K562 (cell line): ENCODE results near the gene EME2. TPM values are rescaled to one million over a fixed set of nuclear protein-coding genes. Genes with fewer than 3 reads are reported as not detected.

Experiments used
- ATAC-seq: fragments of 200-7000 bp; cut with Tn5 transposase; 3 replicates; pipeline ENCODE4 v1.9.1; 2020; ENCODE audit warnings: moderate library complexity
- BruUV-seq: library from RNA; stranded (reverse); fragments of 400-500 nt; replicated peaks from 2 replicates; lab custom pipeline; 2021; lab: Mats Ljungman, UMichigan
- CTCF ChIA-PET: fragments of 300-600 bp; formaldehyde crosslinking; extraction: SDS; loops from one replicate; lab custom pipeline; 2021; ENCODE audit warnings: low intra/inter-chr PET ratio; lab: Yijun Ruan, JAX
- POLR2A ChIA-PET: fragments of 300-600, 350-650 bp; sonication (Branson Sonifier 250); formaldehyde crosslinking; extraction: SDS; loops from one replicate; lab custom pipeline; 2021; ENCODE audit warnings: antibody characterized with exemption, inconsistent platforms; lab: Yijun Ruan, JAX
- DNase-seq, 4 experiments: peaks; one replicate each; pipeline versions ENCODE4 v3.0.0 to v3.0.0-alpha.2; 2011 to 2018; ENCODE audit warnings: low spot score in 3 of 4, mixed read lengths in 3 of 4; ENCODE audit errors: extremely low read depth in 1 of 4
- FAIRE-seq: peaks from 2 replicates; lab custom pipeline; 2011; peaks lifted over from hg19 to GRCh38; lab: Jason Lieb, UNC
- H2AFZ ChIP-seq: 2 replicates; pipeline ENCODE4 v1.6.0; 2011; ENCODE audit warnings: low read depth, low read length, control low read depth, inconsistent platforms
- H3K27ac ChIP-seq: fragments of 200-600 bp; 3 replicates; pipeline ENCODE4 v1.8.0; 2011; ENCODE audit warnings: low read depth, mild to moderate bottlenecking, control low read depth, inconsistent platforms, low read length, moderate library complexity, mixed read lengths; ENCODE audit errors: extremely low read depth
- H3K27me3 ChIP-seq, 2 experiments: fragments of 300-600 bp in 1 of 2; 2 replicates in 1 of 2; 3 replicates in 1 of 2; pipeline versions ENCODE4 v1.6.0 to v1.8.0; 2011; ENCODE audit warnings: inconsistent platforms in 2 of 2, low read length in 2 of 2, mild to moderate bottlenecking in 1 of 2, mixed read lengths in 1 of 2, moderate library complexity in 1 of 2; ENCODE audit not compliant: control insufficient read depth in 2 of 2, insufficient read depth in 2 of 2
- H3K36me3 ChIP-seq: fragments of 300-600 bp; 3 replicates; pipeline ENCODE4 v1.8.0; 2011; ENCODE audit warnings: mild to moderate bottlenecking, low read length, inconsistent platforms; ENCODE audit not compliant: control insufficient read depth, insufficient read depth
- H3K4me1 ChIP-seq, 2 experiments: fragments of 200-600 bp in 1 of 2; replicated peaks in 1 of 2; 2 replicates in 1 of 2; 3 replicates in 1 of 2; pipeline versions ENCODE4 v1.5.1 to v1.8.0; 2011; ENCODE audit warnings: inconsistent platforms in 2 of 2, low read length in 2 of 2, mild to moderate bottlenecking in 1 of 2, mixed read lengths in 1 of 2, moderate library complexity in 1 of 2; ENCODE audit not compliant: control insufficient read depth in 2 of 2, insufficient read depth in 2 of 2
- H3K4me2 ChIP-seq: 2 replicates; pipeline ENCODE4 v1.6.1; 2011; ENCODE audit warnings: low read length, control low read depth, inconsistent platforms, mixed read lengths; ENCODE audit not compliant: insufficient read depth
- H3K4me3 ChIP-seq: fragments of 200-600 bp; sonication (generic), shearing (Covaris generic); 2 replicates; pipeline ENCODE4 v1.5.1; 2016; ENCODE audit warnings: control low read depth, inconsistent platforms
- H3K79me2 ChIP-seq: fragments of 200-600 bp; 3 replicates; pipeline ENCODE4 v1.8.0; 2011; ENCODE audit warnings: low read length, inconsistent platforms; ENCODE audit not compliant: control insufficient read depth, insufficient read depth
- H3K9ac ChIP-seq, 2 experiments: 2 replicates each; pipeline versions ENCODE4 v1.6.0 to v1.6.1; 2011; ENCODE audit warnings: low read depth in 2 of 2, low read length in 2 of 2, control low read depth in 1 of 2, inconsistent platforms in 1 of 2, mild to moderate bottlenecking in 1 of 2, mixed read lengths in 1 of 2; ENCODE audit not compliant: insufficient read depth in 1 of 2
- H3K9me1 ChIP-seq: one replicate; pipeline ENCODE4 v1.6.0; 2011; ENCODE audit warnings: inconsistent platforms, mild to moderate bottlenecking, low read length, moderate library complexity; ENCODE audit not compliant: control insufficient read depth, insufficient read depth
- H3K9me3 ChIP-seq: replicated peaks from 2 replicates; pipeline ENCODE4 v1.5.1; 2011; ENCODE audit warnings: low read depth, low read length, inconsistent platforms; ENCODE audit not compliant: control insufficient read depth, insufficient read depth
- H4K20me1 ChIP-seq: replicated peaks from 2 replicates; pipeline ENCODE4 v1.6.1; 2011; ENCODE audit warnings: low read length, inconsistent platforms, mixed read lengths; ENCODE audit not compliant: control insufficient read depth, insufficient read depth
- BCLAF1 ChIP-seq, 2 experiments: fragments of 450-650 bp in 1 of 2; IDR thresholded peaks; 2 replicates each; pipeline ENCODE4 v1.6.1; 2011 to 2017; ENCODE audit warnings: low read depth in 2 of 2, antibody characterized with exemption in 1 of 2, borderline replicate concordance in 1 of 2, low read length in 1 of 2, mild to moderate bottlenecking in 1 of 2, mixed read lengths in 1 of 2; ENCODE audit not compliant: control insufficient read depth in 1 of 2
- BMI1 ChIP-seq: fragments of 150-350 bp; IDR thresholded peaks from 2 replicates; pipeline ENCODE4 v1.6.1; 2014; ENCODE audit warnings: low read length
- C11orf30 ChIP-seq: fragments of 450-650 bp; IDR thresholded peaks from 2 replicates; pipeline ENCODE4 v1.6.1; 2016; ENCODE audit warnings: low read depth, mild to moderate bottlenecking
- CCAR2 ChIP-seq: fragments of 200-400 bp; formaldehyde crosslinking; IDR thresholded peaks from 2 replicates; pipeline ENCODE4 v1.6.1; 2017; ENCODE audit warnings: mild to moderate bottlenecking, low read depth, low read length
- CREB3 ChIP-seq: fragments of 450-650 bp; conservative IDR thresholded peaks from 2 replicates; pipeline ENCODE4 v1.6.1; 2016; ENCODE audit warnings: missing genetic modification characterization, low read depth, mild to moderate bottlenecking, missing compliant biosample characterization, moderate library complexity
- CTBP1 ChIP-seq: fragments of 450-650 bp; IDR thresholded peaks from 2 replicates; pipeline ENCODE4 v1.6.1; 2016; ENCODE audit warnings: borderline replicate concordance
- DDX20 ChIP-seq: fragments of 450-650 bp; IDR thresholded peaks from 2 replicates; pipeline ENCODE4 v1.6.1; 2016; ENCODE audit warnings: missing genetic modification characterization, low read depth, mild to moderate bottlenecking, missing compliant biosample characterization, moderate library complexity
- ELF2 ChIP-seq: fragments of 250-450 bp; sonication (Bioruptor Pico); IDR thresholded peaks from 2 replicates; pipeline ENCODE4 v1.5.0; 2021; ENCODE audit warnings: mild to moderate bottlenecking
- FOXK1 ChIP-seq: sonication (generic); formaldehyde crosslinking; IDR thresholded peaks from 2 replicates; pipeline ENCODE4 v1.8.0; 2022; ENCODE audit warnings: missing genetic modification reagents, mild to moderate bottlenecking, borderline replicate concordance
- HDAC8 ChIP-seq: fragments of 450-650 bp; IDR thresholded peaks from 2 replicates; pipeline ENCODE4 v1.6.1; 2016; ENCODE audit warnings: mild to moderate bottlenecking, missing genetic modification characterization, moderate library complexity, missing compliant biosample characterization
- KDM4B ChIP-seq, 2 experiments: fragments of 450-650 bp in 1 of 2; sonication (generic) in 1 of 2; IDR thresholded peaks; 2 replicates each; pipeline ENCODE4 v1.6.1; 2016 to 2017; ENCODE audit warnings: borderline replicate concordance in 2 of 2, antibody characterized with exemption in 1 of 2, low read depth in 1 of 2, mild to moderate bottlenecking in 1 of 2
- KLF1 ChIP-seq: fragments of 450-650 bp; IDR thresholded peaks from 2 replicates; pipeline ENCODE4 v1.6.1; 2016; ENCODE audit warnings: missing genetic modification characterization, missing compliant biosample characterization
- MXD1 ChIP-seq: fragments of 250-450 bp; sonication (Bioruptor Pico); IDR thresholded peaks from 2 replicates; pipeline ENCODE4 v1.8.0; 2021; ENCODE audit warnings: borderline replicate concordance, mild to moderate bottlenecking, moderate library complexity; ENCODE audit not compliant: poor library complexity, severe bottlenecking
- NELFE ChIP-seq: IDR thresholded peaks from 2 replicates; pipeline ENCODE4 v1.6.1; 2011; ENCODE audit warnings: mild to moderate bottlenecking; ENCODE audit not compliant: insufficient read depth, insufficient read length
- PHF20 ChIP-seq: fragments of 450-650 bp; IDR thresholded peaks from 2 replicates; pipeline ENCODE4 v1.6.1; 2018; ENCODE audit not compliant: partially characterized antibody
- ZBTB9 ChIP-seq: fragments of 450-650 bp; formaldehyde crosslinking; IDR thresholded peaks from 2 replicates; pipeline ENCODE4 v1.4.0; 2020; ENCODE audit warnings: mild to moderate bottlenecking, moderate library complexity
- ZFP1 ChIP-seq: fragments of 450-650 bp; formaldehyde crosslinking; IDR thresholded peaks from 2 replicates; pipeline ENCODE4 v1.4.0; 2020; ENCODE audit warnings: mild to moderate bottlenecking, mixed read lengths
- whole genome bisulfite sequencing: fragments of 100-300 bp; shearing (Covaris generic); methylation state at CpG from one replicate; pipeline ENCODE4 v1.1.6; 2016; ENCODE audit warnings: low coverage, mixed read lengths; ENCODE audit not compliant: insufficient coverage; ENCODE audit errors: missing lambda C conversion rate; 5-methylcytosine and 5-hydroxymethylcytosine counted together
- in situ Hi-C: fragments of 300-500 bp; cut with MboI; formaldehyde crosslinking; loops from 4 replicates; pipeline ENCODE4 v1.15.0; 2018; ENCODE audit warnings: inconsistent platforms, mixed read lengths
- intact Hi-C: fragments of 100-400 bp; cut with micrococcal nuclease; formaldehyde crosslinking; loops from 2 replicates; pipeline ENCODE4 v1.14.2; 2022
- polyA plus RNA-seq, 8 experiments: library from polyadenylated mRNA; depleted of rRNA in 4 of 8; stranded (reverse) in 5 of 8; unstranded in 3 of 8; fragments of >200 nt; fragmentation: Nextera tagmentation in 2 of 8; fragmentation: Illumina TruSeq in 1 of 8; extraction: Ambion mirVana in 2 of 8; extraction: Trizol in 1 of 8; gene quantifications; 2 replicates each; pipeline versions ENCODE4 v1.2.1 to v1.2.3, GENCODE V29; 2011 to 2014; ENCODE audit warnings: inconsistent platforms in 1 of 8, missing spikeins in 1 of 8
- total RNA-seq, 7 experiments: library from RNA; depleted of rRNA in 6 of 7; stranded (reverse); fragments of >200 nt in 6 of 7; fragmentation: Illumina TruSeq in 2 of 7; extraction: Trizol in 2 of 7; gene quantifications; 2 replicates each; pipeline versions ENCODE4 v1.2.1 to v1.2.3, GENCODE V29; 2011 to 2021; ENCODE audit warnings: low replicate concordance in 1 of 7

The EME2 gene
- total and polyA plus RNA-seq, 9 of the 15 experiments (the other 6 are each of a cell fraction or from before 2014, with no cell fraction given), result 0.35 to 19.9 (median 3.5) TPM

GRCh38 chr16:1776672-1776955, 4.0 kb downstream of the EME2 start:
- FAIRE-seq (no peak), DNase-seq (no peak), ATAC-seq (no peak)
- no peak overlapping the region for H3K4me2 ChIP-seq
- H3K4me3 ChIP-seq, result no peak overlapping the region
- no peak overlapping the region for H3K27ac ChIP-seq
- intact Hi-C loops, result no loop called here
- peak overlapping the region in 1 of 2 experiments; percentile 3; a peak in 1 of 4 replicates for H3K9ac ChIP-seq
- H3K36me3 ChIP-seq, result peaks cover 58% of the 10 kb centered on the region; the same call in 2 of the 3 replicates
- BruUV-seq, result no TSS peak
- in situ Hi-C loops, result no loop called here
- no peaks in the 10 kb centered on the region for H3K9me3 ChIP-seq
- H4K20me1 ChIP-seq, result peaks cover 7% of the 10 kb centered on the region; the same call in 1 of the 2 replicates
- H2AFZ ChIP-seq, result no peak overlapping the region
- H3K4me1 ChIP-seq, result peaks cover 15 to 93% of the 10 kb centered on the region in 2 experiments; a peak in 4 of 5 replicates
- no peak for TF ChIP-seq HDAC8 (tag)
- no peak for TF ChIP-seq KDM4B (IDR thresholded peaks at IDR 0.05; ENCODE audit: borderline replicate concordance in 2 of 2, low read depth in 1 of 2)
- TF ChIP-seq ZBTB9 (CRISPR knock-in tag), result no peak
- TF ChIP-seq BMI1, result no peak
- no peak for TF ChIP-seq ZFP1 (CRISPR knock-in tag)
- no peak for TF ChIP-seq FOXK1 (CRISPR knock-in tag)
- TF ChIP-seq KLF1, result no peak
- TF ChIP-seq PHF20, result no peak
- no peak for TF ChIP-seq ELF2 (CRISPR knock-in tag)
- no peak for TF ChIP-seq C11orf30
- TF ChIP-seq MXD1 (CRISPR knock-in tag), result no peak
- no peak for TF ChIP-seq CCAR2
- TF ChIP-seq BCLAF1 (IDR thresholded peaks at IDR 0.05; ENCODE audit: borderline replicate concordance in 1 of 2, control insufficient read depth in 1 of 2, low read depth in 2 of 2, low read length in 1 of 2), result no peak
- no peak for TF ChIP-seq CREB3
- no peak for TF ChIP-seq DDX20 (tag)
- no peak for TF ChIP-seq CTBP1
- no peak for TF ChIP-seq NELFE
- 84% methylated on average over 12 of the region's 13 CpGs for WGBS
- ChIA-PET CTCF (no interaction called here), POLR2A (interaction anchor here (0.6 to 0.8 kb wide), 2 partner anchors 20 to 95 kb away, joined by 3 to 5 read pairs; no protein-coding TSS in a partner anchor)
- peaks cover 2% of the 10 kb centered on the region for H3K9me1 ChIP-seq
- no peaks in the 10 kb centered on the region for H3K27me3 ChIP-seq
- peaks cover 37% of the 10 kb centered on the region for H3K79me2 ChIP-seq
